ENCODE measurements around the gene EIF4G3. TPM values are rescaled to one million over a fixed set of nuclear protein-coding genes. Genes with fewer than 3 reads are reported as not detected.

The EIF4G3 gene
- polyA plus RNA-seq, 1 of the 3 experiments (the other 2 are of a cell fraction): 32.0 TPM

DNA sequence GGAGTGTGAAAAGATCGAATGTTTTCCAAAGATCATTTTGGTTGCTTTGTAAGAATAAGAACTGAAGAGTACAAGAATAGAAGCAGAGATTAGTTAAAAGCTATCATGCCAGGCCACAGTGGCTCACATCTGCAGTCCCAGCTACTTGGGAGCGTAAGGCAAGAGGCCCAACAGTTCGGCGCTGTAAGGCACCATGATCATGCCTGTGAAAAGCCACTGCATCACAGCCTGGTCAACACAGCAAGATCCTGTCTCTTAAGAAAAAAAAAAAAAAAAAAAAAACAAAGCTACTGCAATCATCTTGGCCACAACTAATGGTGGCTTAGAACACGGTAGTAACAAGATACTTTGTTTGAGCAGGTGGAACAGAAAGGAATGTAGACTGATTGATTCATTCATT is 116.2 kb downstream of the EIF4G3 start:
- no peak overlapping the region for H2AFZ ChIP-seq (ENCODE audit: low read depth)
- no peak overlapping the region for H3K27ac ChIP-seq (ENCODE audit: low read depth in 2 of 2, low read length in 1 of 2)
- no peak overlapping the region for H3K4me2 ChIP-seq
- H3K27me3 ChIP-seq (ENCODE audit: insufficient read depth): no peaks in the 10 kb centered on the region
- CTCF ChIA-PET: interaction anchor here (0.6 to 1.0 kb wide), 2 partner anchors 10 to 19 kb away, joined by 3 read pairs; no protein-coding TSS in a partner anchor
- TF ChIP-seq, protein P1, sequence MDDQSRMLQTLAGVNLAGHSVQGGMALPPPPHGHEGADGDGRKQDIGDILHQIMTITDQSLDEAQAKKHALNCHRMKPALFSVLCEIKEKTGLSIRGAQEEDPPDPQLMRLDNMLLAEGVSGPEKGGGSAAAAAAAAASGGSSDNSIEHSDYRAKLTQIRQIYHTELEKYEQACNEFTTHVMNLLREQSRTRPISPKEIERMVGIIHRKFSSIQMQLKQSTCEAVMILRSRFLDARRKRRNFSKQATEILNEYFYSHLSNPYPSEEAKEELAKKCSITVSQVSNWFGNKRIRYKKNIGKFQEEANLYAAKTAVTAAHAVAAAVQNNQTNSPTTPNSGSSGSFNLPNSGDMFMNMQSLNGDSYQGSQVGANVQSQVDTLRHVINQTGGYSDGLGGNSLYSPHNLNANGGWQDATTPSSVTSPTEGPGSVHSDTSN (IDR thresholded peaks at IDR 0.05): no peak
- TF ChIP-seq, protein P2, sequence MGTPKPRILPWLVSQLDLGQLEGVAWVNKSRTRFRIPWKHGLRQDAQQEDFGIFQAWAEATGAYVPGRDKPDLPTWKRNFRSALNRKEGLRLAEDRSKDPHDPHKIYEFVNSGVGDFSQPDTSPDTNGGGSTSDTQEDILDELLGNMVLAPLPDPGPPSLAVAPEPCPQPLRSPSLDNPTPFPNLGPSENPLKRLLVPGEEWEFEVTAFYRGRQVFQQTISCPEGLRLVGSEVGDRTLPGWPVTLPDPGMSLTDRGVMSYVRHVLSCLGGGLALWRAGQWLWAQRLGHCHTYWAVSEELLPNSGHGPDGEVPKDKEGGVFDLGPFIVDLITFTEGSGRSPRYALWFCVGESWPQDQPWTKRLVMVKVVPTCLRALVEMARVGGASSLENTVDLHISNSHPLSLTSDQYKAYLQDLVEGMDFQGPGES (IDR thresholded peaks at IDR 0.05; ENCODE audit: low read depth, low read length): no peak
- TF ChIP-seq MXI1 (IDR thresholded peaks at IDR 0.05; ENCODE audit: low read depth, low read length) (no peak), TCF12 (IDR thresholded peaks at IDR 0.05) (no peak), TEAD4 (IDR thresholded peaks at IDR 0.05; ENCODE audit: borderline replicate concordance, insufficient read depth) (no peak), NFIC (IDR thresholded peaks at IDR 0.05; ENCODE audit: borderline replicate concordance) (no peak), RCOR1 (IDR thresholded peaks at IDR 0.05; ENCODE audit: low read length) (no peak), RAD21 (IDR thresholded peaks at IDR 0.05; ENCODE audit: low read length) (no peak), SIN3A (IDR thresholded peaks at IDR 0.05; ENCODE audit: borderline replicate concordance, low read depth, low read length) (no peak), CHD2 (IDR thresholded peaks at IDR 0.05; ENCODE audit: low read length, partially characterized antibody) (no peak), EP300 (IDR thresholded peaks at IDR 0.05; ENCODE audit: borderline replicate concordance in 1 of 2, low read depth in 1 of 2, low read length in 1 of 2) (no peak), SMC3 (IDR thresholded peaks at IDR 0.05; ENCODE audit: low read depth, low read length) (no peak), FOXJ3 (CRISPR knock-in tag; IDR thresholded peaks at IDR 0.05) (no peak), FOXM1 (IDR thresholded peaks at IDR 0.05; ENCODE audit: low read depth) (no peak), RXRA (IDR thresholded peaks at IDR 0.05; ENCODE audit: borderline replicate concordance, low read depth) (no peak), RFX5 (IDR thresholded peaks at IDR 0.05; ENCODE audit: low read length) (no peak)
- TF ChIP-seq, protein P3, sequence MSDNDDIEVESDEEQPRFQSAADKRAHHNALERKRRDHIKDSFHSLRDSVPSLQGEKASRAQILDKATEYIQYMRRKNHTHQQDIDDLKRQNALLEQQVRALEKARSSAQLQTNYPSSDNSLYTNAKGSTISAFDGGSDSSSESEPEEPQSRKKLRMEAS (IDR thresholded peaks at IDR 0.05; ENCODE audit: low read depth): no peak
- TF ChIP-seq, protein P4, sequence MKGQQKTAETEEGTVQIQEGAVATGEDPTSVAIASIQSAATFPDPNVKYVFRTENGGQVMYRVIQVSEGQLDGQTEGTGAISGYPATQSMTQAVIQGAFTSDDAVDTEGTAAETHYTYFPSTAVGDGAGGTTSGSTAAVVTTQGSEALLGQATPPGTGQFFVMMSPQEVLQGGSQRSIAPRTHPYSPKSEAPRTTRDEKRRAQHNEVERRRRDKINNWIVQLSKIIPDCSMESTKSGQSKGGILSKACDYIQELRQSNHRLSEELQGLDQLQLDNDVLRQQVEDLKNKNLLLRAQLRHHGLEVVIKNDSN (IDR thresholded peaks at IDR 0.05; ENCODE audit: borderline replicate concordance, low read depth): no peak
- peaks cover 11% of the 10 kb centered on the region; the same call in 1 of the 2 replicates for H4K20me1 ChIP-seq (ENCODE audit: insufficient read depth)
- H3K9me3 ChIP-seq: no peaks in the 10 kb centered on the region
- H3F3A ChIP-seq (replicated peaks; ENCODE audit: insufficient read depth): peaks cover 16% of the 10 kb centered on the region
- H3K36me3 ChIP-seq (replicated peaks in 1 of 2; ENCODE audit: control insufficient read depth in 1 of 2, insufficient read depth in 2 of 2, low read length in 1 of 2): no peaks in the 10 kb centered on the region
- peaks cover 29% of the 10 kb centered on the region for H3K79me2 ChIP-seq (ENCODE audit: insufficient read depth)
- peaks cover 5 to 17% of the 10 kb centered on the region in 2 experiments; a peak in 3 of 4 replicates for H3K4me1 ChIP-seq (ENCODE audit: control insufficient read depth in 1 of 2, insufficient read depth in 2 of 2, low read depth in 1 of 2, low read length in 1 of 2)
- H3K9ac ChIP-seq: no peak overlapping the region
- H3K4me3 ChIP-seq (ENCODE audit: low read depth in 2 of 2, low read length in 1 of 2): no peak overlapping the region
- POLR2A ChIA-PET: no interaction called here
- WGBS (ENCODE audit: low lambda C conversion rate): 93% methylated on average over 5 of the region's 5 CpGs
- DNase-seq: no peak
- H3K9me2 ChIP-seq: no peaks in the 10 kb centered on the region
